H1 (cell line): Measurements from ENCODE around the gene NHSL2.

Source experiments
- CTCF ChIP-seq, 3 experiments: IDR thresholded peaks; 1 replicate in 2 of 3; 2 replicates in 1 of 3; pipeline versions ENCODE4 v1.5.1 to v1.6.1; 2011; ENCODE audit warnings: low read length in 3 of 3, mild to moderate bottlenecking in 3 of 3, inconsistent platforms in 2 of 3, low read depth in 1 of 3, moderate library complexity in 1 of 3; ENCODE audit not compliant: insufficient read depth in 1 of 3; ENCODE audit errors: control extremely low read depth in 1 of 3
- POLR2AphosphoS5 ChIP-seq: IDR thresholded peaks from 2 replicates; pipeline ENCODE4 v1.6.1; 2011; ENCODE audit warnings: low read depth, low read length
- USF2 ChIP-seq: IDR thresholded peaks from 2 replicates; pipeline ENCODE4 v1.6.1; 2011; ENCODE audit warnings: low read length, improper control_type of control experiment

- TF ChIP-seq USF2 = no peak
- no peak for TF ChIP-seq CTCF (IDR thresholded peaks at IDR 0.05; ENCODE audit: control extremely low read depth in 1 of 3, insufficient read depth in 1 of 3, low read depth in 1 of 3, low read length in 3 of 3)
- TF ChIP-seq POLR2AphosphoS5 = no peak
These were observed 43.0 kb upstream of the NHSL2 start for GRCh38 chrX:71867680-71868079.
